GM12878 (cell line): Measurements from ENCODE around the gene TTLL3. TPM values are rescaled to one million over a fixed set of nuclear protein-coding genes. Genes with fewer than 3 reads are reported as not detected.

Experiments used
- ATF7 ChIP-seq: fragments of 450-650 bp; IDR thresholded peaks from 2 replicates; pipeline ENCODE4 v1.6.1; 2016; ENCODE audit warnings: low read depth, mild to moderate bottlenecking
- BHLHE40 ChIP-seq, 2 experiments: fragments of 450-650 bp in 1 of 2; IDR thresholded peaks; 2 replicates each; pipeline ENCODE4 v1.6.1; 2011 to 2017; ENCODE audit warnings: low read depth in 2 of 2, borderline replicate concordance in 1 of 2, improper control_type of control experiment in 1 of 2, low read length in 1 of 2, mild to moderate bottlenecking in 1 of 2
- CBFB ChIP-seq: IDR thresholded peaks from 2 replicates; pipeline ENCODE4 v1.6.1; 2016; ENCODE audit warnings: antibody characterized with exemption, low read depth
- CREB1 ChIP-seq: IDR thresholded peaks from 2 replicates; pipeline ENCODE4 v1.6.1; 2012; ENCODE audit warnings: low read depth, mild to moderate bottlenecking, inconsistent platforms
- EED ChIP-seq: sonication (generic); IDR thresholded peaks from 2 replicates; pipeline ENCODE4 v1.6.1; 2016; ENCODE audit warnings: antibody characterized with exemption, low read depth
- EGR1 ChIP-seq, 2 experiments: IDR thresholded peaks; 1 replicate in 1 of 2; 2 replicates in 1 of 2; pipeline ENCODE4 v1.6.1; 2011 to 2012; ENCODE audit warnings: low read depth in 2 of 2, low read length in 2 of 2, borderline replicate concordance in 1 of 2, mild to moderate bottlenecking in 1 of 2, moderate library complexity in 1 of 2
- IKZF1 ChIP-seq: fragments of 450-650 bp; conservative IDR thresholded peaks from 2 replicates; pipeline ENCODE4 v1.6.1; 2017; ENCODE audit warnings: antibody characterized with exemption, mild to moderate bottlenecking
- KLF5 ChIP-seq: fragments of 450-650 bp; IDR thresholded peaks from 2 replicates; pipeline ENCODE4 v1.6.1; 2014; ENCODE audit warnings: mild to moderate bottlenecking; ENCODE audit not compliant: partially characterized antibody
- PAX8 ChIP-seq: fragments of 450-650 bp; IDR thresholded peaks from 2 replicates; pipeline ENCODE4 v1.6.1; 2017; ENCODE audit warnings: mild to moderate bottlenecking, moderate library complexity
- SIN3A ChIP-seq: IDR thresholded peaks from 2 replicates; pipeline ENCODE4 v1.6.1; 2012; ENCODE audit warnings: low read depth, low read length, improper control_type of control experiment
- TBL1XR1 ChIP-seq: IDR thresholded peaks from 2 replicates; pipeline ENCODE4 v1.6.1; 2012; ENCODE audit warnings: low read depth, low read length, improper control_type of control experiment
- WRNIP1 ChIP-seq: IDR thresholded peaks from 2 replicates; pipeline ENCODE4 v1.6.1; 2011; ENCODE audit warnings: low read depth, low read length, improper control_type of control experiment, borderline replicate concordance
- ZNF274 ChIP-seq: IDR thresholded peaks from one replicate; pipeline ENCODE4 v1.8.0; 2011; ENCODE audit not compliant: insufficient read length, insufficient read depth
- ZSCAN29 ChIP-seq: fragments of 450-650 bp; IDR thresholded peaks from 2 replicates; pipeline ENCODE4 v1.6.1; 2017; ENCODE audit warnings: mild to moderate bottlenecking, moderate library complexity
- polyA plus RNA-seq, 11 experiments: library from polyadenylated mRNA; depleted of rRNA in 4 of 11; unstranded in 6 of 11; stranded (reverse) in 5 of 11; fragments of >200 nt; fragmentation: Nextera tagmentation in 4 of 11; fragmentation: Illumina TruSeq in 1 of 11; extraction: Ambion mirVana in 4 of 11; extraction: Trizol in 1 of 11; gene quantifications; 1 replicate in 1 of 11; 2 replicates in 10 of 11; pipeline versions ENCODE4 v1.2.1 to v1.2.3, GENCODE V29; 2011 to 2016; ENCODE audit warnings: inconsistent platforms in 2 of 11, missing spikeins in 2 of 11, low read depth in 1 of 11
- total RNA-seq, 4 experiments: library from RNA; depleted of rRNA in 3 of 4; stranded (reverse); fragments of >200 nt in 3 of 4; fragmentation: Illumina TruSeq in 1 of 4; extraction: Trizol in 1 of 4; gene quantifications; 2 replicates each; pipeline versions ENCODE4 v1.2.1 to v1.2.3, GENCODE V29; 2013 to 2021
- TF ChIP-seq, protein P1 (sequence below): IDR thresholded peaks from 2 replicates; pipeline ENCODE4 v1.6.1; 2012; ENCODE audit warnings: improper control_type of control experiment, low read depth, low read length; ENCODE audit not compliant: insufficient replicate concordance
- TF ChIP-seq, protein P2 (sequence below): fragments of 450-650 bp; IDR thresholded peaks from 2 replicates; pipeline ENCODE4 v1.6.1; 2017; ENCODE audit warnings: mild to moderate bottlenecking, moderate library complexity
- TF ChIP-seq, protein P3 (sequence below): IDR thresholded peaks from 2 replicates; pipeline ENCODE4 v1.6.1; 2012; ENCODE audit warnings: low read depth, low read length, improper control_type of control experiment
- TF ChIP-seq, protein P4 (sequence below): fragments of 450-650 bp; IDR thresholded peaks from 2 replicates; pipeline ENCODE4 v1.6.1; 2017; ENCODE audit warnings: borderline replicate concordance

Gene TTLL3
- total and polyA plus RNA-seq, 10 of the 15 experiments (the other 5 are each of a cell fraction or from before 2014, with no cell fraction given): 4.2 to 51.3 (median 18.9) TPM

DNA sequence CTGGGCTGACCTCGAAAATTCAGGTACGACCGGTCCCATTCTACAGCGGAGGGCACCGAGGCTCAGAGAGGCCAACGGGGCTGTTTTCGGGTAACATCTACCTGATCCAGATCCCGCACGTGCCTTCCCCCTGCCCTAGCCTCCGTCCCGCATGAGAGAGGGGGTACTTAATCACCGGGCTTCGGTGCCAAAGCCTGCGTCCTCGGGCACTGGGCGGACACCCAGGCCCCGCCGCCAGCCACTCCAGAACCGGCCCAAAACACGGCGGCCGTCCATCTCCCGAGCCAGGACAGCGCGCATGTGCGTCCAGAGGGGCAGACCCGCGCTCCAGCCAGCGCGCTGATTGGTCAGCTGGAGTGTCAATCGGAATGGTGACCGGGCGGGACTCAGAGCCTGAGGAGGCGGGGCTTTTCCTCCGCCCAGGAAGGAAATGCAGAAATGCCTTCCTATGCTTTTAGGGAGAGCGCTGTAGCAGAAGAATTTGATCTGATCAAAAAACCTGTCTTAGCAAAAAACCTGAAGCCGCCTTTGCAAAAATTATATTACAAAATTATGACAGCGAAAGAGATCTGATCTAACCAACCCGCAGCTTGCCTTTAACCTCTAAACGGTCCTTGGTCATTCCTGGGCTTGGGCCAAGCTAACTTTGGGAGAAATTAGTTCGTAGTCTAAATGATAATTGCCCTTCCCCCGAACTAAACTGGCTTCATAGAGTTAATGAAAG lies 33.8 kb downstream of the TTLL3 start, which contains the start of gene RPUSD3 (continued):
- TF ChIP-seq, protein P1, sequence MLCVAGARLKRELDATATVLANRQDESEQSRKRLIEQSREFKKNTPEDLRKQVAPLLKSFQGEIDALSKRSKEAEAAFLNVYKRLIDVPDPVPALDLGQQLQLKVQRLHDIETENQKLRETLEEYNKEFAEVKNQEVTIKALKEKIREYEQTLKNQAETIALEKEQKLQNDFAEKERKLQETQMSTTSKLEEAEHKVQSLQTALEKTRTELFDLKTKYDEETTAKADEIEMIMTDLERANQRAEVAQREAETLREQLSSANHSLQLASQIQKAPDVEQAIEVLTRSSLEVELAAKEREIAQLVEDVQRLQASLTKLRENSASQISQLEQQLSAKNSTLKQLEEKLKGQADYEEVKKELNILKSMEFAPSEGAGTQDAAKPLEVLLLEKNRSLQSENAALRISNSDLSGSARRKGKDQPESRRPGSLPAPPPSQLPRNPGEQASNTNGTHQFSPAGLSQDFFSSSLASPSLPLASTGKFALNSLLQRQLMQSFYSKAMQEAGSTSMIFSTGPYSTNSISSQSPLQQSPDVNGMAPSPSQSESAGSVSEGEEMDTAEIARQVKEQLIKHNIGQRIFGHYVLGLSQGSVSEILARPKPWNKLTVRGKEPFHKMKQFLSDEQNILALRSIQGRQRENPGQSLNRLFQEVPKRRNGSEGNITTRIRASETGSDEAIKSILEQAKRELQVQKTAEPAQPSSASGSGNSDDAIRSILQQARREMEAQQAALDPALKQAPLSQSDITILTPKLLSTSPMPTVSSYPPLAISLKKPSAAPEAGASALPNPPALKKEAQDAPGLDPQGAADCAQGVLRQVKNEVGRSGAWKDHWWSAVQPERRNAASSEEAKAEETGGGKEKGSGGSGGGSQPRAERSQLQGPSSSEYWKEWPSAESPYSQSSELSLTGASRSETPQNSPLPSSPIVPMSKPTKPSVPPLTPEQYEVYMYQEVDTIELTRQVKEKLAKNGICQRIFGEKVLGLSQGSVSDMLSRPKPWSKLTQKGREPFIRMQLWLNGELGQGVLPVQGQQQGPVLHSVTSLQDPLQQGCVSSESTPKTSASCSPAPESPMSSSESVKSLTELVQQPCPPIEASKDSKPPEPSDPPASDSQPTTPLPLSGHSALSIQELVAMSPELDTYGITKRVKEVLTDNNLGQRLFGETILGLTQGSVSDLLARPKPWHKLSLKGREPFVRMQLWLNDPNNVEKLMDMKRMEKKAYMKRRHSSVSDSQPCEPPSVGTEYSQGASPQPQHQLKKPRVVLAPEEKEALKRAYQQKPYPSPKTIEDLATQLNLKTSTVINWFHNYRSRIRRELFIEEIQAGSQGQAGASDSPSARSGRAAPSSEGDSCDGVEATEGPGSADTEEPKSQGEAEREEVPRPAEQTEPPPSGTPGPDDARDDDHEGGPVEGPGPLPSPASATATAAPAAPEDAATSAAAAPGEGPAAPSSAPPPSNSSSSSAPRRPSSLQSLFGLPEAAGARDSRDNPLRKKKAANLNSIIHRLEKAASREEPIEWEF: no peak
- TF ChIP-seq EED: no peak
- TF ChIP-seq, protein P2, sequence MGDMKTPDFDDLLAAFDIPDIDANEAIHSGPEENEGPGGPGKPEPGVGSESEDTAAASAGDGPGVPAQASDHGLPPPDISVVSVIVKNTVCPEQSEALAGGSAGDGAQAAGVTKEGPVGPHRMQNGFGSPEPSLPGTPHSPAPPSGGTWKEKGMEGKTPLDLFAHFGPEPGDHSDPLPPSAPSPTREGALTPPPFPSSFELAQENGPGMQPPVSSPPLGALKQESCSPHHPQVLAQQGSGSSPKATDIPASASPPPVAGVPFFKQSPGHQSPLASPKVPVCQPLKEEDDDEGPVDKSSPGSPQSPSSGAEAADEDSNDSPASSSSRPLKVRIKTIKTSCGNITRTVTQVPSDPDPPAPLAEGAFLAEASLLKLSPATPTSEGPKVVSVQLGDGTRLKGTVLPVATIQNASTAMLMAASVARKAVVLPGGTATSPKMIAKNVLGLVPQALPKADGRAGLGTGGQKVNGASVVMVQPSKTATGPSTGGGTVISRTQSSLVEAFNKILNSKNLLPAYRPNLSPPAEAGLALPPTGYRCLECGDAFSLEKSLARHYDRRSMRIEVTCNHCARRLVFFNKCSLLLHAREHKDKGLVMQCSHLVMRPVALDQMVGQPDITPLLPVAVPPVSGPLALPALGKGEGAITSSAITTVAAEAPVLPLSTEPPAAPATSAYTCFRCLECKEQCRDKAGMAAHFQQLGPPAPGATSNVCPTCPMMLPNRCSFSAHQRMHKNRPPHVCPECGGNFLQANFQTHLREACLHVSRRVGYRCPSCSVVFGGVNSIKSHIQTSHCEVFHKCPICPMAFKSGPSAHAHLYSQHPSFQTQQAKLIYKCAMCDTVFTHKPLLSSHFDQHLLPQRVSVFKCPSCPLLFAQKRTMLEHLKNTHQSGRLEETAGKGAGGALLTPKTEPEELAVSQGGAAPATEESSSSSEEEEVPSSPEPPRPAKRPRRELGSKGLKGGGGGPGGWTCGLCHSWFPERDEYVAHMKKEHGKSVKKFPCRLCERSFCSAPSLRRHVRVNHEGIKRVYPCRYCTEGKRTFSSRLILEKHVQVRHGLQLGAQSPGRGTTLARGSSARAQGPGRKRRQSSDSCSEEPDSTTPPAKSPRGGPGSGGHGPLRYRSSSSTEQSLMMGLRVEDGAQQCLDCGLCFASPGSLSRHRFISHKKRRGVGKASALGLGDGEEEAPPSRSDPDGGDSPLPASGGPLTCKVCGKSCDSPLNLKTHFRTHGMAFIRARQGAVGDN: no peak
- TF ChIP-seq CREB1: peak; percentile 47; the same call in 1 of the 2 replicates
- TF ChIP-seq TBL1XR1: no peak
- no peak for TF ChIP-seq KLF5
- no peak for TF ChIP-seq SIN3A
- no peak for TF ChIP-seq WRNIP1
- TF ChIP-seq ZNF274: no peak
- TF ChIP-seq, protein P3, sequence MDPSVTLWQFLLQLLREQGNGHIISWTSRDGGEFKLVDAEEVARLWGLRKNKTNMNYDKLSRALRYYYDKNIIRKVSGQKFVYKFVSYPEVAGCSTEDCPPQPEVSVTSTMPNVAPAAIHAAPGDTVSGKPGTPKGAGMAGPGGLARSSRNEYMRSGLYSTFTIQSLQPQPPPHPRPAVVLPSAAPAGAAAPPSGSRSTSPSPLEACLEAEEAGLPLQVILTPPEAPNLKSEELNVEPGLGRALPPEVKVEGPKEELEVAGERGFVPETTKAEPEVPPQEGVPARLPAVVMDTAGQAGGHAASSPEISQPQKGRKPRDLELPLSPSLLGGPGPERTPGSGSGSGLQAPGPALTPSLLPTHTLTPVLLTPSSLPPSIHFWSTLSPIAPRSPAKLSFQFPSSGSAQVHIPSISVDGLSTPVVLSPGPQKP: no peak
- TF ChIP-seq, protein P4, sequence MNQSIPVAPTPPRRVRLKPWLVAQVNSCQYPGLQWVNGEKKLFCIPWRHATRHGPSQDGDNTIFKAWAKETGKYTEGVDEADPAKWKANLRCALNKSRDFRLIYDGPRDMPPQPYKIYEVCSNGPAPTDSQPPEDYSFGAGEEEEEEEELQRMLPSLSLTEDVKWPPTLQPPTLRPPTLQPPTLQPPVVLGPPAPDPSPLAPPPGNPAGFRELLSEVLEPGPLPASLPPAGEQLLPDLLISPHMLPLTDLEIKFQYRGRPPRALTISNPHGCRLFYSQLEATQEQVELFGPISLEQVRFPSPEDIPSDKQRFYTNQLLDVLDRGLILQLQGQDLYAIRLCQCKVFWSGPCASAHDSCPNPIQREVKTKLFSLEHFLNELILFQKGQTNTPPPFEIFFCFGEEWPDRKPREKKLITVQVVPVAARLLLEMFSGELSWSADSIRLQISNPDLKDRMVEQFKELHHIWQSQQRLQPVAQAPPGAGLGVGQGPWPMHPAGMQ: no peak
- no peak for TF ChIP-seq EGR1 (IDR thresholded peaks at IDR 0.05; ENCODE audit: borderline replicate concordance in 1 of 2, low read depth in 2 of 2, low read length in 2 of 2)
- TF ChIP-seq ZSCAN29: no peak
- peak; percentile 58; the same call in 1 of the 2 replicates for TF ChIP-seq IKZF1
- TF ChIP-seq PAX8: no peak
- peak; percentile 86 to 95; a peak in 3 of 4 replicates for TF ChIP-seq BHLHE40 (IDR thresholded peaks at IDR 0.05; ENCODE audit: borderline replicate concordance in 1 of 2, low read depth in 2 of 2, low read length in 1 of 2)
- TF ChIP-seq CBFB: no peak
- TF ChIP-seq ATF7: no peak
